ENCODE data around the gene HMGB3.
"Not testable (repeated sequence)": the region's sequence is repeated elsewhere in the genome, so short reads cannot be mapped to it uniquely, and the experiment has no call there.

The HMGB3 gene

DNA sequence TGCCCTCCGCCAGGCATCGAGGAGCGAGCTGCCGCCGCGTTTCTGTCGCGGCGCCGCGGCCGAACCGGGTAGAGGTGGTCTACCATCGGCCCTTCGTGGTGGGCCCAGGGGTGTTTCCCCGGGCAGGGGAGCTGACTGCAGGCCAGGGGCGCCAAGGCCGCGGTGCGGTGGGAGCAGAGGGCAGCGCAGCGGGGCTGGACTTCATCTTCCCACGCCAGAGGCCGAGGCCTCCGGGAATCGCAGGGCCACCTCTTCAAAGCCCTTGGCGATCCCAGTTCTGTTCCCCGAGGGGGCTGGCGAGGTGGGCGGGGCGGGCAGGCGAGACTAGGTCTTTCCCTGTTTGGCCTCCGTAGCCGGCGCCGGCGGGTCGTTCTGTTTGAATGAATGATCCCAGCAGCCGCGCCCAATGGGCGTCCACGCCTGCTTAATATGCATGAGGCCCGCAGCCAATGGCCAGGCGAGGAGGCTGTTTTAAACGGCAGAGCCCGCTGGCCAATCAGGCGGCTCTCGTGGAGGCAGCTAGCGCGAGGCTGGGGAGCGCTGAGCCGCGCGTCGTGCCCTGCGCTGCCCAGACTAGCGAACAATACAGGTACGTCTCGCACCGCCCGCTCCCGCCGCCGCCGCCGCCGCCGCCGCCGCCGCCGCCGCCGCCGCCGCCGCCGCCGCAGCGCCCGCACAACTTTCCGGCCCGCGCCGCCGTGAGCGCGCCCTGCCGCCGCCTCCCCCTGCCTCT is at the start of gene HMGB3:
HMGB3 (plus strand) TSS at position 548 of the 733 bp plus-strand sequence. CDS start 2,265 bp downstream, outside the sequence.
- peak; percentile 83 for DNase-seq (ENCODE audit: low spot score)

DNA sequence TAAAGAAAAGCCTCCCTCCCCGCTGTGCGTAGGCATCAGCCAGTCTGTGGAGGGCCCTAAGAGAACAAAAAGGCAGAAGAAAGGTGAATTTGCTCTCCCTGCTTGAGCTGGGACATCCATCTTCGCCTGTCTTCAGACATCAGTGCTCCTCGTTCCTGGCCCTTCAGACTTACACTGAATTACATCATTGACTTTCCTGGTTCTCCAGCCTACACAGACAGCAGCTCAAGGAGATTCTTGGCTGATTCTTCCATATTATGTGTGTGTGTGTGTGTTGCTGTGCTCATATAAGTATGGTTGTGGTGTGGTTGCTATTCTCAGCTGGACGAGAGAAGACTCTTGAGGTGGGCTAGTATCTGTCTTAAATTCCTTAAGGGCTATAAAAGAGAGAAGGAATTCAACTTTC is 49.2 kb upstream of the HMGB3 start:
- DNase-seq (ENCODE audit: low spot score), result no peak

DNA sequence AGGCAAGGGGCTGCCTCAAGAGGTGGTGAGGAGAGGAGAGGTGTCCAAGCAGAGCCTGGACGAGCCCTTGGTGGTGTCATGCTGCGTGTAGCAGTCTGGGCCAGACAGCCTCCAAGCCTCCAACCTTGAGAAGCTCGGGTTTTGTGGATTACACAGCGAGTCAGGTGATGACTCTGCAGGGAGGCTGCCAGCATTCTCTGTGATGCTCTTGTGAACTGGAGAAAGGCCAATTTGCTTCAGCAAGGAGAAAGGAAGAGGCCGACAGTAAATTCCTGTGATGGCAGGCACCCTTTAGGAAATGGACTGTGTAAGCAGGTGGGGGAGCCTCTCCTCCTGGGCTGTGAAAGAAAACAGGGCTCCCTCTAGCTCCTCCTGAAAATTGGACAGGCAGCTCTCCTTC is 48.7 kb upstream of the HMGB3 start:
- DNase-seq (ENCODE audit: low spot score), result no peak

GRCh38 chrX:150935467-150935866 is 47.7 kb upstream of the HMGB3 start:
- no peak for DNase-seq (ENCODE audit: low spot score)

- no peak for DNase-seq (ENCODE audit: low spot score)
Measured at GRCh38 chrX:150936556-150936955, 46.6 kb upstream of the HMGB3 start.

DNA sequence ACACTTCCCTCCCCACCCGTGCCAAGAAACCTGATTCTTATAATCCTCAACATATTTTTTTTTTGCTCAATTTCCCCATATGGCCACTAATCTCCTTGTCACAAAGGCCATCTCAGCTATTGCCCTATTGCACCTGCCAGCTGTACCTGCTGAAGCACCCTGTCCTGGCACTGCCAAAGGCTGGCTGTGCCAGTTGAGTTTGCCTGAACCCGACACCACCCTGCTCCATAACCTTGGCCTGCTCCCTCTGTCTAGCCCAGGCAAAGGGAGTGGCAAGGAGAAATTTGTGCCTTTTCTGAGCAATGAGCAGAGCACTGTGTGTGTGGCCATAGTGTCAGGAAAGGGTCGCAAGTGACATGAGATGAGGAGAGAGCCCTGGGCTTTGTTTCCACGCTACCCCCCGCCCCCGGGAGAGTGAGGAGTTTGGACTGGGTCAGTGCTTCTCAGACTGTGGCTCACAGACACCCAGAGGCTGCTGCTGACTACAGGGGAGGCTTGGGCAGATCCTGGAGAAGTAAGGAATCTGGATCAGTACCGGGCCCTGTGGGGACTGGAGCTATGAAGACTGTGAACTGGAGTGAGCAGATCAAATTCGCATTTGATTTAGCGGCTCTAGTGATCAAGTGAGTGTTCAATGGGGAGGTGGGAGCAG is 42.2 kb upstream of the HMGB3 start:
- DNase-seq (ENCODE audit: low spot score), result no peak

GRCh38 chrX:150941580-150941979 is 41.6 kb upstream of the HMGB3 start:
- DNase-seq (ENCODE audit: low spot score), result no peak

DNA sequence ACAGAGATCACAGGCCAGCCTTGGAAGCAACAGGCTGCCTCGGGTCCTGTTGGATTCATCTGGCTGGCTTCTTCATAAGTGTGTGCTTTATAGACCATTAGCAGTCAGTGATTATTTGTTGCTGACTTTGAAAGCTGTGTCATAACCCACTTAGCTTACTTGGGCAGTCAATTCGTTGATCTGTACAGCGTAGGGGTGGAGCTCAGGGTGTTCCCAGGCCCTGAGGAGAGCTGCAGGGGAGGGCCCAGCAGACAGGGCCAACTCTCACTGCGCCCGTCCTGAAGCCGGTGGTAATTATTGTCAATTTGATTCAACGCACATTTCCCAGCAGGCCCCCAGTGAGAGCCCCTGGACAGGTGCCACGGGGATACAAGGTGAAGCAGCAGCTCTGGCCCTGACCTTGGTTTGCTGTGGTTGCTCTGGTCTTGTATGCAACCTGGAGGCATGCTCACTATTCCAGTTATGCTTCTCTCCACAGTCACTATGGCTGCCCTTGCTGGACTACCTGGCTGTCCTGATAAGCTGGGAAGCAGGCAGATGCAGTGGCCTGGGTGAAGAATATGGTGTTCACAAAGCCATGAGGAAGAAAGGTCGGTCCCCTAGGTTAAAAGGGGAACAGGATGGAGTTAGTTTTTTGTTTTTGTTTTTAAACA is 40.1 kb upstream of the HMGB3 start:
- no peak for DNase-seq (ENCODE audit: low spot score)

- no peak for DNase-seq (ENCODE audit: low spot score)
Measured at GRCh38 chrX:150944233-150944632, 38.9 kb upstream of the HMGB3 start.

DNA sequence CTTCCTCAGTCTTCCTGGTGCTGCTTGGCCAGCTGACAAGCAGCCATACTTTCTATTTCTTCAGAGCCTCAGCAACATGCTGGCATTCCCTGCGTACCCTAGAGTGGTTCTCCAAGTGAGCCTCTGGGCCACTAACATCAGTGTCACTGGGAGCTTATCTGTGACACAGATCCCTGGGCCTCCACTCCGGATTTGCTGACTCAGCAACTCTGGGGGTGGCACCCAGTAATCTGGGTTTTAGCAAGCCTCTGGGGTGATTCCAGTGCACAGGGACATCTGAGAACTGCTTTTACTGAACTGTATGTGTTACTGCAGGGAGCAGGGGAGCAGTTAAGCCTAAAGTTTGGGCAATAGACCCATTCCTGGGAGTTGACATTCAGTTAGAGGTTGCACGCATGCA is 28.2 kb upstream of the HMGB3 start:
- DNase-seq (ENCODE audit: low spot score), result no peak

DNA sequence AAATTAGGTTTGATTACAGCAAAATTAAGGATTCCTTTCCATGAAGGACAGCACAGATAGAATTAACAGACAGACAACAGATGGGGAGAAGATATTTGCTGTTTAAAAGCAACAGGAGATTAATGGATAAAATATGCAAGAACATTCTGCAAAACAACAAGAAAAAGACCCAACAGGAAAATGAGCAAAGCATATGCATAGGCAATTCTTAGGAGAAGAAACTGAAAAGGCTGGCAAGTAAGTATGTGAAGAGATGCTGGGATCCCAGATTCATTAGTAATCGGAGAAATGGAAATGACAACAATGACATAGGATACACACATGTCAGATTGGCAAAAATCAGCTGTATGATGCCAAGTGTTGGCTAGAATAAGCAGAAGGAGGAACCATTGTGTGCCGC is 27.5 kb upstream of the HMGB3 start:
- no peak for DNase-seq (ENCODE audit: low spot score)

GRCh38 chrX:150958177-150958576 is 25.0 kb upstream of the HMGB3 start:
- DNase-seq (ENCODE audit: low spot score), result no peak

GRCh38 chrX:150959557-150959956 is 23.6 kb upstream of the HMGB3 start:
- DNase-seq (ENCODE audit: low spot score), result no peak

- DNase-seq (ENCODE audit: low spot score), result no peak
Measured at GRCh38 chrX:150961631-150962030, 21.5 kb upstream of the HMGB3 start.

DNA sequence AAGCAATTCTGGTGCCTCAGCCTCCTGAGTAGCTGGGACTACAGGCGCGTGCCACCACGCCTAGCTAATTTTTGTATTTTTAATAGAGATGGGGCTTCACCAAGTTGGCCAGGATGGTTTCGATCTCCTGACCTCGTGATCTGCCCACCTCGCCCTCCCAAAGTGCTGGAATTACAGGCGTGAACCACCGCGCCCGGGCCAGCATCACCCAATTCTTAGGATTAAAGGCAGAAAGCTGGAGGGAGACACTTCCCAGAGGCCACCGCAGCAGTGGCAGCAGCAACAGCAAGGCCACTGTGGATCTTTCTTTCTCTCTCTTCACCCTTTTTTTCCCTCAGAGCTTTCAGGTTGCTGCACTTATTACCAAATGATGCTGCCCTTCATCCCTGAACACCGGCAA is 18.7 kb upstream of the HMGB3 start:
- not testable (repeated sequence) for DNase-seq (ENCODE audit: low spot score)

DNA sequence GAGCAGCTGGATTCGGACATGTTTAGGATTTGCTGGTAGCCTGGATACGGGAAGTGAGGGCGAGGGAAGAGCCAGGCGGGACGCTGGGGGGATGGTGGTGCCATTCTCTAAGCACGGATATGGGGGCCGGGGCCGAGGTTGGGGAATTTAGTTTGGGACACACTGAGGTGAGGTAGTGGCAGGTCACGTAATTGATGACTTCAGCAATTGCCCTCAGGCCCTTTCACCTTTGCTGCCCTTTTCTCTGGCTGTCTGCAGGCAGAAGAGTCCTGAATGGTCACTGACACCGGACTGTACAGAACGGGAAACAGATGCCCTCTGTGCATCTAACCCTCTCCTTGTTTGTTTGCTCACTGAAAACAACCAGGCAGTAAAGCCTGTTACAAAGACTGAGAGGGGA is 16.9 kb upstream of the HMGB3 start:
- DNase-seq (ENCODE audit: low spot score), result no peak

DNA sequence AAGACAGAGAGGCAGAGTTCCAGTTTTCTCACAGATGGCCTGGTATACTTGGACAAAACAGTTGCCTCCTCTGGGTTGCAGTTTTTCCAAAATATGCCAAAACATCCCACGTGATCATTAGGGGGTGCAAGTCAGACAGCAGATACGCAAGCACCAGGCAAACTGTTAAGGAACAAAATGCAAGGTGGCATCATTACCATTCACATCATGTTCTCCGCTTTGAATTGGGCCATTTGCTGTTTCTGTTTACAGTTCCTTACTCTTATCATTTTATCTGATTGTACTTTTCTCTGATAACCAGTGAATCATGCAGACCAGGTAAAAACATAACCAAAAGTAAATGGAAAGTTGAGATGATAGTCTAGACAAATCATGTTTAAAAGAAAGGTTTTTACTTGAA is 16.4 kb upstream of the HMGB3 start:
- DNase-seq (ENCODE audit: low spot score), result no peak

- no peak for DNase-seq (ENCODE audit: low spot score)
Measured at GRCh38 chrX:150967786-150968185, 15.3 kb upstream of the HMGB3 start.

- no peak for DNase-seq (ENCODE audit: low spot score)
Measured at GRCh38 chrX:150968862-150969720, 14.0 kb upstream of the HMGB3 start.

GRCh38 chrX:150972450-150972849 is 10.7 kb upstream of the HMGB3 start:
- no peak for DNase-seq (ENCODE audit: low spot score)

DNA sequence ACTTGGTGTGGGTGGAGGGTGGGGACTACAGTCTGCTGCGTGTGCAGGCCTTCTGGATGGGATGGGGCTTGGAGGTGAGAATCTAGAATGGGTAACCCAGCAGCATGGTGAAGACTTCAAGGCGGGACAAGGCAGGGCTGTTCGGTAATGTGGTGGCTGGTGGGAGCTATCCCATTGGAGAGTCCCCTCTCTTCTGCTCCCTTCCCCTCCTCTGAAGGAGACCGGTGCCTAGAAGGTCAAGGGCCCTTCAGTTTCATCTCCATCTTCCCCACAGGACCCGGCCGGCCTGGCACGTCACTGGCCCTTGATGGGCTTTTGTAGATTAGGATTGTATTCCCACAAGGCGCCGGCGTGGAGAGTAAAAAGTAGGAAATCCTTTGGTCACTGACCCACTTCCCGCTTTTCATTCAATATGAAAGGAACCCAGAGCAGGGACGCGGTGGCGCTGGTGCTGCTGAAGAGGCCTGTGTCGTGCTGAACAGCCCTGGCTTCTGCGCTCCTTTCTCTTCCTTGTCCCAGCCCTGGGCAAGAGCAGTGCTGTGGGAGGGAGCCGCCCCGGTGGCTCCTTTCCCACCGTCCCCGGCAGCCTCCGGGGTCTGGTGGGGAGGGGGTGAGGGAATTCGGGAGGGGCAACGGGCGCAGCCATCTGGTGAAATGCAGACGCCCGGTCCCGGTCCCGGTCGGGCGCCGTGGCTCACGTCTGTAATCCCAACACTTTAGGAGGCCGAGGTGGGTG is 7.3 kb upstream of the HMGB3 start:
- no peak for DNase-seq (ENCODE audit: low spot score)

Measured in hematopoietic multipotent progenitor cell treated with erythropoietin and hydrocortisone succinate and interleukin-3 and kit ligand, for 15 days (in vitro differentiated cells).